OCI-LY3 (cell line): ENCODE measurements around the gene MACROD2.

Experiments used
- CTCF ChIP-seq: fragments of 200-600, 300-600 bp; sonication (generic); IDR thresholded peaks from 2 replicates; pipeline ENCODE4 v1.5.1; 2014; ENCODE audit warnings: antibody characterized with exemption, low read length, low read depth
- EZH2phosphoT487 ChIP-seq: fragments of 200-600 bp; shearing (Covaris generic); IDR thresholded peaks from 2 replicates; pipeline ENCODE4 v1.6.1; 2018; ENCODE audit warnings: antibody characterized with exemption, mixed run types, low read depth

GRCh38 chr20:15847196-15847784 lies 1852.0 kb downstream of the MACROD2 start:
- TF ChIP-seq CTCF (no peak), EZH2phosphoT487 (no peak)
